ENCODE data around the gene ADH1A.

The ADH1A gene

DNA sequence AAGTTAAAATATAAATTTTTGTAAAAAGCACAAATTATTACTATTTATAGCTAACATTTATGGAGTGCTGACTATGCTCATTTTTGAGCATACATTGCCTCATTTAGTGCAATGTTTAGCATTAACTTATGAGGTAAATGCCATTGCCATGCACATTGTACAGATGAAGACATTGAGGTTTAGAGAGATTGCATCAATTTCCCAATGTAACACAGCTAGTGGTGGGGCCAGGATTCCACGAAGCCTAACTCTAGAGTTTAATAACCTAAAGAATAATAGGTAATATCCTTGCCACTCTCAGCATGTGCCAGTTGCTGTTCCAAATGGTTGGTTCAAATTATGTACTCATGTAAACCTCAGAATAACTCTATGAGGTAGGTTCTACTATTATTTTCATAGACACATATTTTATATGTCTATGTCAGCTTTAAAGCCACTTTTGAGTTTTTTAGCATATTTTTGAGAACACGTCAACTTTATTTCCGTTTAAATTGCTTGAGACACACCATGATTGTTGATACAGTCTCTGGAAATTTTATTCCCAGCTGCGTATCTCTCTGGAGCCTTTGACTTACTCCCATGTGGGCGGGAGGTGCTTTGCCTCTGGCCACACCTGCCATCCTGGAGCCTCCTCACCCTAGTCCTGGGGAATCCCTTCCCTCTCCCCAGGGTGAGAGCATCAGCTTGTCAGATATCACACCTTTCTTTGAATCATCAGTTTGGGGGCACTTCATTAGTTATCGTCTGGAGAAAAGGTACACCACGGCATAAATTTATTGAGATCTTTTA lies 10.8 kb upstream of the ADH1A start:
- Histone ChIP-seq H3K27me3 (no peaks in the 10 kb centered on the region), H3K4me1 (ENCODE audit: control insufficient read depth in 1 of 2, insufficient read depth in 1 of 2, low read depth in 1 of 2, low read length in 1 of 2) (no peaks in the 10 kb centered on the region), H3K27ac (no peak overlapping the region), H3K36me3 (no peaks in the 10 kb centered on the region), H3K9me3 (no peaks in the 10 kb centered on the region), H3K4me3 (ENCODE audit: low read depth in 1 of 2, low read length in 1 of 2) (no peak overlapping the region)
- TF ChIP-seq, protein P1, sequence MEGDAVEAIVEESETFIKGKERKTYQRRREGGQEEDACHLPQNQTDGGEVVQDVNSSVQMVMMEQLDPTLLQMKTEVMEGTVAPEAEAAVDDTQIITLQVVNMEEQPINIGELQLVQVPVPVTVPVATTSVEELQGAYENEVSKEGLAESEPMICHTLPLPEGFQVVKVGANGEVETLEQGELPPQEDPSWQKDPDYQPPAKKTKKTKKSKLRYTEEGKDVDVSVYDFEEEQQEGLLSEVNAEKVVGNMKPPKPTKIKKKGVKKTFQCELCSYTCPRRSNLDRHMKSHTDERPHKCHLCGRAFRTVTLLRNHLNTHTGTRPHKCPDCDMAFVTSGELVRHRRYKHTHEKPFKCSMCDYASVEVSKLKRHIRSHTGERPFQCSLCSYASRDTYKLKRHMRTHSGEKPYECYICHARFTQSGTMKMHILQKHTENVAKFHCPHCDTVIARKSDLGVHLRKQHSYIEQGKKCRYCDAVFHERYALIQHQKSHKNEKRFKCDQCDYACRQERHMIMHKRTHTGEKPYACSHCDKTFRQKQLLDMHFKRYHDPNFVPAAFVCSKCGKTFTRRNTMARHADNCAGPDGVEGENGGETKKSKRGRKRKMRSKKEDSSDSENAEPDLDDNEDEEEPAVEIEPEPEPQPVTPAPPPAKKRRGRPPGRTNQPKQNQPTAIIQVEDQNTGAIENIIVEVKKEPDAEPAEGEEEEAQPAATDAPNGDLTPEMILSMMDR (IDR thresholded peaks at IDR 0.05), result no peak

DNA sequence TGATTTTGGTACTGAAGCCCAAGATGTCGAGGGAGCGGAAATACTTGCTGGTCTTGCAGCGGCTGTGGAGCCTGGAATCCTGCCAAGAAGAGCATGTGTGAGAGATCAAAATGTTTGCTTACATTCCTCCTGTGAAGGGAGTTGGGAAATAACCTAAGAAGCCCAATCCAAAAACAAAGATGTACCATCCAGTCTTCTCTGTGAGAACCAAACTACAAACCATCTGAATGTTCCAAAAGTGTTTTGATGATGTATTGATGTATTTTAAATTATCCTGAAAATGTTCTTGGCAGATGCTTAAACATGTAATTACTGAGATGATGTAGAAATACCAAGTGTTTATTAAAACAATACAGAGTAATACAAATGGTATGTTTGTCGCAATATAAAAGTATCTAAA lies 10.1 kb upstream of the ADH1A start:
- H3K27me3 ChIP-seq, result no peaks in the 10 kb centered on the region
- no peak overlapping the region for H3K27ac ChIP-seq
- no peaks in the 10 kb centered on the region for H3K36me3 ChIP-seq
- no peaks in the 10 kb centered on the region for H3K4me1 ChIP-seq (ENCODE audit: control insufficient read depth in 1 of 2, insufficient read depth in 1 of 2, low read depth in 1 of 2, low read length in 1 of 2)
- H3K4me3 ChIP-seq (ENCODE audit: low read depth in 1 of 2, low read length in 1 of 2), result no peak overlapping the region
- H3K9me3 ChIP-seq, result no peaks in the 10 kb centered on the region
- TF ChIP-seq, protein P1 (IDR thresholded peaks at IDR 0.05), result no peak

DNA sequence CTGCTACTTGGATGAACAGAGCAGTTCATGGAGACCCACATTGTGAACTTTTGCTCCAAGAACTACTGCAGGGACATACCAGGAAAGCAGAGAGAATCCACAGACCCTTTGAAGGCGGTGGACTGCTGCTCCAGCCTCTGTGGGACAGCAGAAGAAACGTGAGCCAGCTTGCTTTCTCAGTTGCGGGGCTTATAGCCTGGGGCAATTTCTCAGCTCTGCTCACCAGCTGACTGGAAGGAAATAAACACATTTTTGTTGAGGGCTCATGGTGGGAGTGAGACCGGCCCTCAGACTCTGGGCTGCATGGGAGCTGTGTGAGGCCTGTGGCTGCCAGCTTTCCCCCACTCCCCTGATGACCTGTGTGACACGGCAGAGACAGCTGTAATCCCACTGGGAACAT lies 2.6 kb upstream of the ADH1A start:
- TF ChIP-seq, protein P1 (IDR thresholded peaks at IDR 0.05), result no peak
- Histone ChIP-seq H3K9me3 (no peaks in the 10 kb centered on the region), H3K4me1 (ENCODE audit: control insufficient read depth in 1 of 2, insufficient read depth in 1 of 2, low read depth in 1 of 2, low read length in 1 of 2) (no peaks in the 10 kb centered on the region), H3K4me3 (ENCODE audit: low read depth in 1 of 2, low read length in 1 of 2) (no peak overlapping the region), H3K27me3 (no peaks in the 10 kb centered on the region), H3K27ac (no peak overlapping the region), H3K36me3 (no peaks in the 10 kb centered on the region)

DNA sequence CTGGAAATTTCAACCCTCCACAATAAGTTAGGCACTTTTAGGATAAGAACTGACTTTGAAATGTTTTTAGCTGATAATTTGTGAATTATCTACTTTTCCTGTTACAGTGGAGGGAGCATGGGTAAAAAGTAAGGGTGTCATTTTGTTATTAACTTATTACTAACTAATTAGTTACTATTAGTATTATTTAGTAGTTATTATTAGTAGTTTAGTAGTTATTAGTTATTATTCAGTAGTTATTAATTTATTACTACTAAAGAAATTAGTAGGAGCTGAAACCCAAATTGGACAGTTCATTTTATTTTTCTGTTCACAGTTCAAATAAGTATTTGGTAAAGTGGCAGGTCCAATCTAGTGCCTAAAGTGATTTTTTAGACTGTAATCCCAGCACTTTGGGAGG lies 5.4 kb downstream of the ADH1A start:
- H3K36me3 ChIP-seq, result no peaks in the 10 kb centered on the region
- no peaks in the 10 kb centered on the region for H3K4me1 ChIP-seq (ENCODE audit: control insufficient read depth in 1 of 2, insufficient read depth in 1 of 2, low read depth in 1 of 2, low read length in 1 of 2)
- no peak overlapping the region for H3K4me3 ChIP-seq (ENCODE audit: low read depth in 1 of 2, low read length in 1 of 2)
- no peaks in the 10 kb centered on the region for H3K27me3 ChIP-seq
- TF ChIP-seq, protein P1 (IDR thresholded peaks at IDR 0.05), result no peak
- H3K27ac ChIP-seq, result no peak overlapping the region
- no peaks in the 10 kb centered on the region for H3K9me3 ChIP-seq

DNA sequence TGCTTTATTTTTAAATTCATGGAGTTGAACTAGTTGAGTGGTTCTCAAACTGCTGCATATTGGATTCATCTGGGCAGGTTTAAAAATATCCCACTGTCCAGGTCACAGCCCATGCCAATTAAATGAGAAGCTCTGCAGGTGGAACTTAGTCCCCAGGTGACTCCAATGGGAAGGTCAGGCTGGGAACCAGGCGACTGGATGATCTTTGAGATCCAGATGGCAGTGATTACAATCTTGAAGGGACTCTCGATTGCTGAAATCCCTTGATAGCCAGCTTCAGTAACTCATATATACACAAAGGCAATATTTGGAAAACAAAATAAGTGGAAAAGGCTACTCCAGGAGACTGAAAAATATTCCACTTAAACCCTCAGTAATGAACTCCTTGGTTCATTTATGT lies 8.1 kb downstream of the ADH1A start:
- H3K4me1 ChIP-seq (ENCODE audit: control insufficient read depth in 1 of 2, insufficient read depth in 1 of 2, low read depth in 1 of 2, low read length in 1 of 2), result no peaks in the 10 kb centered on the region
- H3K4me3 ChIP-seq (ENCODE audit: low read depth in 1 of 2, low read length in 1 of 2), result no peak overlapping the region
- TF ChIP-seq, protein P1 (IDR thresholded peaks at IDR 0.05), result no peak
- no peak overlapping the region for H3K27ac ChIP-seq
- H3K9me3 ChIP-seq, result no peaks in the 10 kb centered on the region
- H3K36me3 ChIP-seq, result no peaks in the 10 kb centered on the region
- H3K27me3 ChIP-seq, result no peaks in the 10 kb centered on the region
